Measurements from ENCODE around the gene MIA.

- no peak for TF ChIP-seq POLR2A (IDR thresholded peaks at IDR 0.05; ENCODE audit: low read length)
- no peak for TF ChIP-seq GATA1 (IDR thresholded peaks at IDR 0.05; ENCODE audit: low read depth, low read length)
Observed at GRCh38 chr19:40807147-40808020, 32.1 kb downstream of the MIA start.

Measured in erythroblast (primary cell).